Esophagus squamous epithelium (tissue), 4 donors: ENCODE data around the gene TUFM.

ENCODE experiments used
- CTCF ChIP-seq, 6 experiments: fragments of 450-650 bp in 4 of 6; fragments of 200-600 bp in 2 of 6; sonication (generic) in 2 of 6; IDR thresholded peaks; one replicate each; pipeline ENCODE4 v1.5.1; 2016 to 2019; ENCODE audit warnings: antibody characterized with exemption in 6 of 6, mild to moderate bottlenecking in 4 of 6, moderate library complexity in 4 of 6
- POLR2A ChIP-seq, 4 donors: fragments of 450-650 bp; IDR thresholded peaks; one replicate each; pipeline ENCODE4 v1.6.1; 2017; ENCODE audit warnings: antibody characterized with exemption in 4 of 4, mild to moderate bottlenecking in 4 of 4, moderate library complexity in 3 of 4

DNA sequence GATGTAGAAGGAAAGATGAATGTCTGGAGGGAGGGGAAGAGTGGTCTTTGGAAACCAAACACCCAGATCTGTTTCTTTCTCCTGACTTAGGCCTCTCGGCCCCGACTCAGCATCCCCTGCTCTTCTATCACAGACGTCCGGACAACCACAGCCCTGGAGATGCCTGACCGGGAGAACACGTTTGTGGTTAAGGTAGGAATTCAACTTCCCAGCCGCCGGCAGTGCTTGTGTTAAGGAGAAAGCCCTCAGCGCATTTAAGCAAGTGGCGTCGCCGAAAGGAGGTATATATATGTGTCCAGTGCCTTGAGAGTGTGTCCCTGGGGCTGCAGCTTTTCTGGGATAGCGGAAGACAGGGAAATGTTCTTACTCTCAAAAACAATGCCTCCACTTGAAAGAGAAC is 21.1 kb upstream of the TUFM start:
- no peak for TF ChIP-seq POLR2A (IDR thresholded peaks at IDR 0.05)
- TF ChIP-seq CTCF (IDR thresholded peaks at IDR 0.05) = no peak
